WERI-Rb-1 (cell line): ENCODE measurements around the gene GADL1.

Experiments used
- DNase-seq: peaks from one replicate; pipeline ENCODE4 v3.0.0-alpha.2; 2020
- H3K27ac ChIP-seq: fragments of 250-450 bp; sonication (Bioruptor Pico); 2 replicates; pipeline ENCODE4 v1.5.1; 2020; ENCODE audit warnings: mild to moderate bottlenecking, moderate library complexity
- H3K27me3 ChIP-seq: fragments of 250-450 bp; sonication (Bioruptor Pico); 2 replicates; pipeline ENCODE4 v1.5.1; 2021; ENCODE audit warnings: mild to moderate bottlenecking, low read depth, moderate library complexity; ENCODE audit not compliant: insufficient read depth, severe bottlenecking
- H3K36me3 ChIP-seq: fragments of 250-450 bp; sonication (Bioruptor Pico); 2 replicates; pipeline ENCODE4 v1.5.1; 2020; ENCODE audit warnings: mild to moderate bottlenecking, moderate library complexity
- H3K4me3 ChIP-seq: 2 replicates; pipeline ENCODE4 v1.5.1; 2011; ENCODE audit warnings: low read depth, mild to moderate bottlenecking, control low read depth, low read length
- H3K9me3 ChIP-seq: fragments of 250-450 bp; sonication (Bioruptor Pico); 2 replicates; pipeline ENCODE4 v1.5.1; 2021; ENCODE audit warnings: mild to moderate bottlenecking, moderate library complexity; ENCODE audit not compliant: severe bottlenecking
- TF ChIP-seq, protein P1 (sequence below): IDR thresholded peaks from 2 replicates; pipeline ENCODE4 v1.5.1; 2011; ENCODE audit warnings: low read depth, mild to moderate bottlenecking, control low read depth, inconsistent platforms, low read length

The GADL1 gene

GRCh38 chr3:30764281-30764680 is 130.2 kb downstream of the GADL1 start:
- Histone ChIP-seq H3K9me3 (no peaks in the 10 kb centered on the region), H3K27ac (no peak overlapping the region), H3K4me3 (no peak overlapping the region), H3K36me3 (no peaks in the 10 kb centered on the region), H3K27me3 (no peaks in the 10 kb centered on the region)
- TF ChIP-seq, protein P1, sequence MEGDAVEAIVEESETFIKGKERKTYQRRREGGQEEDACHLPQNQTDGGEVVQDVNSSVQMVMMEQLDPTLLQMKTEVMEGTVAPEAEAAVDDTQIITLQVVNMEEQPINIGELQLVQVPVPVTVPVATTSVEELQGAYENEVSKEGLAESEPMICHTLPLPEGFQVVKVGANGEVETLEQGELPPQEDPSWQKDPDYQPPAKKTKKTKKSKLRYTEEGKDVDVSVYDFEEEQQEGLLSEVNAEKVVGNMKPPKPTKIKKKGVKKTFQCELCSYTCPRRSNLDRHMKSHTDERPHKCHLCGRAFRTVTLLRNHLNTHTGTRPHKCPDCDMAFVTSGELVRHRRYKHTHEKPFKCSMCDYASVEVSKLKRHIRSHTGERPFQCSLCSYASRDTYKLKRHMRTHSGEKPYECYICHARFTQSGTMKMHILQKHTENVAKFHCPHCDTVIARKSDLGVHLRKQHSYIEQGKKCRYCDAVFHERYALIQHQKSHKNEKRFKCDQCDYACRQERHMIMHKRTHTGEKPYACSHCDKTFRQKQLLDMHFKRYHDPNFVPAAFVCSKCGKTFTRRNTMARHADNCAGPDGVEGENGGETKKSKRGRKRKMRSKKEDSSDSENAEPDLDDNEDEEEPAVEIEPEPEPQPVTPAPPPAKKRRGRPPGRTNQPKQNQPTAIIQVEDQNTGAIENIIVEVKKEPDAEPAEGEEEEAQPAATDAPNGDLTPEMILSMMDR: no peak
- DNase-seq: no peak

- no peak overlapping the region for H3K27ac ChIP-seq
- no peak for DNase-seq
- no peak overlapping the region for H3K4me3 ChIP-seq
- no peaks in the 10 kb centered on the region for H3K27me3 ChIP-seq
- no peaks in the 10 kb centered on the region for H3K36me3 ChIP-seq
- H3K9me3 ChIP-seq: no peaks in the 10 kb centered on the region
- TF ChIP-seq, protein P1: no peak
These were observed 133.1 kb downstream of the GADL1 start for GRCh38 chr3:30761374-30761773.

DNA sequence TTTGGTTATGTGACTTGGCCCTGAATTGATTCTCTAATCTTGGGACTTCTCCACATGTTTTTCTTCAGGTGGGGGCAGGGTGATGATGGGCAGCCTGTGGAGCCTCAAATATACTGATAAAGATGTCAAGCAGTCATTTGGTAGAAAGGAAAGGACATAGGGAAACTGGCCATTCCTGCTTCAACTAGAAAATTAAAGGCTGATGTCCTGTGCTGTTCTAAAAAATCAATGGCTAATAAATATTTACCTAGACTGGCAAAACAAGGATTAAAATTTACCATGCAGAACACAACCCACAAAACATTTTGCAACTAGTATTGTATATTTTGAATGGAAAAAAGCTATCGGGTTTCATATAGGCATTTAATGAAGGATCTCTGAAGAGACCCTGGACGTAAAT is 133.7 kb downstream of the GADL1 start:
- TF ChIP-seq, protein P1: no peak
- Histone ChIP-seq H3K27me3 (no peaks in the 10 kb centered on the region), H3K4me3 (no peak overlapping the region), H3K36me3 (no peaks in the 10 kb centered on the region), H3K9me3 (no peaks in the 10 kb centered on the region), H3K27ac (no peak overlapping the region)
- no peak for DNase-seq

DNA sequence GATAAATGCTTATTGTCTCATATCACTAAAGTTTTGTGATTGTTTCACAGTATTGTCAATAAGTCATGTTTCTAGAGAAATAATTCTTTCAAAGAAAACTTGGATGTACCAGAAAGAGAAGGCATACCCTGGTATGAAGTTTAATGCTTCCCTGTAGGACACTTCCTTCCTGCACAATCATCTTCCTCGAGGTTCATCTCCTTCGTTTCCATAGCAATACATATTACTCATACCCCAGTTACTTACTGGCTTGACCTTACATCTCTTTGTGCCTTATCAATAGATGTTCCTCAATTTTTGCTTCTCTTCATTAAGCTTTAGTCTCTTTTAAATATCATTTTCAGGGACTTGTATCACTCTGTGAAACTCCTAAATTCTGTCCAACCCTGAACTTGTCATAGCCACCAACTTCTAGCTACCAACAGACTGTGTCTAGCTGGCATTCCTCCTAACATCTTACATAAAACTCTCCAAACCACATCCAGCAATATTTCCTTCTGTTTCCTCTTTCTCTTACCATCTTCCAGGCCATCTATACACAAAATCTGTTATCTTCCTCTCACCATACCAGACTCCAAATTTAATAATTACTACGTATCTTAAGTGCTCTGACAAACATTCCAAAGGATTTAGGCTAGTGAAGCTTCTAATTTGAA is 134.3 kb downstream of the GADL1 start:
- no peak overlapping the region for H3K4me3 ChIP-seq
- no peaks in the 10 kb centered on the region for H3K36me3 ChIP-seq
- no peak overlapping the region for H3K27ac ChIP-seq
- H3K27me3 ChIP-seq: no peaks in the 10 kb centered on the region
- TF ChIP-seq, protein P1: no peak
- H3K9me3 ChIP-seq: no peaks in the 10 kb centered on the region
- no peak for DNase-seq

DNA sequence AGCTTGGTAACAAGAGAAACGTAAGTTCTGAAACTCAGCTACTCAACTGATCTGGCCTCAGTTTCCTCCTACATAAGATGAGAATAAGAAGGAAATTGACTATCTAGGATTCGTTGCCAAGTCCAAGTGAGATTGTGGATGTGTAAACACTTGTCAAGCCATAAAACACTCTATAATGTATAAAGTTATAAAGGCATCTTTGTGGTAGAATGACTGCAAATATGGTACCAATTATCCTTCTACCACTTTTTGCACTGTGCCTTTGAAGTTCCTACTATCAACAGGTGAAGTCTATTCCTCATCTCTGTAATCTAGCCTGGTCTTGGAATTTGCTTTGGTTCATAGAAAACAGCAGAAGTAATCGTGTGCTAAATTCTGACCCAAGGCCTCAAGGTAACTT is 138.2 kb downstream of the GADL1 start:
- H3K27me3 ChIP-seq: no peaks in the 10 kb centered on the region
- H3K4me3 ChIP-seq: no peak overlapping the region
- no peak overlapping the region for H3K27ac ChIP-seq
- no peaks in the 10 kb centered on the region for H3K36me3 ChIP-seq
- DNase-seq: no peak
- no peaks in the 10 kb centered on the region for H3K9me3 ChIP-seq
- TF ChIP-seq, protein P1: no peak

DNA sequence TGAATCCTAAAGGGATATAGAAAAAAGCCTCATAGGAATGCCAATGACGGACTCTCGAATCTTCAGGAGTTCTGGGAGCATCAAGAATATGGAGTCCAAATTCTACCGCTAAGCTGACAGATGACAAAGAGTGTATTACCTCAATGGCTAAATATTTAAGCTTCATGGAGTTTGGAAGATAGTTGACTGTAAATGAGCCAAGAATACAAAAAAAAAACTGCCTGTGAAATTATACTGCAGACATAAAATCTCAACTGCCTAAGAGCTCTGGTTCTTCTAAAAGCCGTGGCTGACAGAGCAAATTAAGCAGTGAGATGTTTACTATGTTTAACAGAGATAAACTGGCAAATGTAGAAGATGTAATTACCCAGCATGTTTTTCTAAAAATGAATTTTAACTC is 140.0 kb downstream of the GADL1 start:
- Histone ChIP-seq H3K4me3 (no peak overlapping the region), H3K27me3 (no peaks in the 10 kb centered on the region), H3K9me3 (no peaks in the 10 kb centered on the region), H3K27ac (no peak overlapping the region), H3K36me3 (no peaks in the 10 kb centered on the region)
- DNase-seq: no peak
- TF ChIP-seq, protein P1: no peak
